DOHH2 (cell line): ENCODE data around the gene CRYBB3.

Source experiments
- CTCF ChIP-seq: fragments of 200-600 bp; sonication (generic); IDR thresholded peaks from one replicate; pipeline ENCODE4 v1.5.1; 2014; ENCODE audit warnings: antibody characterized with exemption, mild to moderate bottlenecking, low read depth, low read length; ENCODE audit not compliant: poor library complexity, severe bottlenecking
- EZH2phosphoT487 ChIP-seq: fragments of 200-600 bp; sonication (generic); IDR thresholded peaks from 2 replicates; pipeline ENCODE4 v1.6.1; 2017; ENCODE audit warnings: borderline replicate concordance, mild to moderate bottlenecking, antibody characterized with exemption, low read length, moderate library complexity, mixed read lengths

GRCh38 chr22:25202290-25202921 is 2.7 kb downstream of the CRYBB3 start:
- TF ChIP-seq CTCF (peak; percentile 90), EZH2phosphoT487 (no peak)
